Gastroesophageal sphincter (tissue), 4 donors: ENCODE data around the gene TBC1D22B. TPM values are rescaled to one million over a fixed set of nuclear protein-coding genes. Genes with fewer than 3 reads are reported as not detected.
A peak's percentile ranks its signal among the peaks of the same experiment; 100 is the strongest.

ENCODE experiments used
- ATAC-seq: fragments of 150-250 bp; one replicate; pipeline ENCODE4 v1.9.1; 2016; ENCODE audit warnings: mild to moderate bottlenecking, moderate library complexity
- H3K27ac ChIP-seq, 4 donors: fragments of 200-600 bp; sonication (generic) in 3 of 4; 1 replicate in 3 of 4; 2 replicates in 1 of 4; pipeline ENCODE4 v1.5.1; 2016 to 2019
- H3K27me3 ChIP-seq: fragments of 200-600 bp; sonication (generic); one replicate; pipeline ENCODE4 v1.5.1; 2019
- H3K36me3 ChIP-seq, 2 donors: fragments of 200-600 bp; sonication (generic); one replicate each; pipeline ENCODE4 v1.5.1; 2019; ENCODE audit warnings: control low read depth in 1 of 2
- H3K4me1 ChIP-seq, 3 donors: fragments of 200-600 bp; sonication (generic); 1 replicate in 2 of 3; 2 replicates in 1 of 3; pipeline ENCODE4 v1.5.1; 2016 to 2019; ENCODE audit warnings: control low read depth in 2 of 3
- H3K4me3 ChIP-seq, 2 donors: fragments of 200-600 bp; sonication (generic); one replicate each; pipeline ENCODE4 v1.5.1; 2019; ENCODE audit warnings: mild to moderate bottlenecking in 1 of 2, moderate library complexity in 1 of 2
- H3K9me3 ChIP-seq, 3 donors: fragments of 200-600 bp; sonication (generic); one replicate each; pipeline ENCODE4 v1.5.1; 2017 to 2019; ENCODE audit warnings: control low read depth in 2 of 3
- CTCF ChIP-seq, 4 experiments: fragments of 200-600 bp in 2 of 4; fragments of 450-650 bp in 2 of 4; sonication (generic) in 1 of 4; IDR thresholded peaks; one replicate each; pipeline ENCODE4 v1.5.1; 2017 to 2019; ENCODE audit warnings: antibody characterized with exemption in 4 of 4, mild to moderate bottlenecking in 2 of 4, moderate library complexity in 2 of 4
- EP300 ChIP-seq: sonication (generic); formaldehyde crosslinking; IDR thresholded peaks from one replicate; pipeline ENCODE4 v1.6.1; 2017; ENCODE audit warnings: antibody characterized with exemption, mild to moderate bottlenecking
- POLR2A ChIP-seq, 2 donors: fragments of 450-650 bp; IDR thresholded peaks; one replicate each; pipeline ENCODE4 v1.6.1; 2017; ENCODE audit warnings: antibody characterized with exemption in 2 of 2, mild to moderate bottlenecking in 2 of 2, moderate library complexity in 1 of 2
- POLR2AphosphoS5 ChIP-seq: sonication (generic); formaldehyde crosslinking; IDR thresholded peaks from one replicate; pipeline ENCODE4 v1.6.1; 2017; ENCODE audit warnings: antibody characterized with exemption
- WGBS, 2 donors: methylation state at CpG; one replicate each; pipeline ENCODE4 v1.1.5; 2018; ENCODE audit warnings: low coverage in 1 of 2; 5-methylcytosine and 5-hydroxymethylcytosine counted together
- total RNA-seq, 4 donors: library from RNA; depleted of rRNA; stranded (reverse); fragments of >200 nt; gene quantifications; one replicate each; pipeline ENCODE4 v1.1.0, GENCODE V29; 2016

The TBC1D22B gene
- total RNA-seq, 4 donors from 2014 or later = 5.0 to 9.2 (median 8.3) TPM

- Histone ChIP-seq H3K4me3 (no peak overlapping the region), H3K27me3 (no peaks in the 10 kb centered on the region), H3K27ac (peak overlapping the region in 2 of 4 donors; percentile 59 to 69), H3K4me1 (peaks cover 0 to 20% (median 6%) of the 10 kb centered on the region in 3 donors), H3K9me3 (no peaks in the 10 kb centered on the region), H3K36me3 (peaks cover 0 to 46% of the 10 kb centered on the region in 2 donors)
- no peak for ATAC-seq
- TF ChIP-seq POLR2AphosphoS5 = no peak
- TF ChIP-seq POLR2A (IDR thresholded peaks at IDR 0.05) = no peak
- no peak for TF ChIP-seq CTCF (IDR thresholded peaks at IDR 0.05)
- no peak for TF ChIP-seq EP300
- WGBS, 2 donors = 60 to 100% methylated on average over 1 of the region's 1 CpG
Measured at GRCh38 chr6:37309046-37309445, 51.5 kb downstream of the TBC1D22B start.

DNA sequence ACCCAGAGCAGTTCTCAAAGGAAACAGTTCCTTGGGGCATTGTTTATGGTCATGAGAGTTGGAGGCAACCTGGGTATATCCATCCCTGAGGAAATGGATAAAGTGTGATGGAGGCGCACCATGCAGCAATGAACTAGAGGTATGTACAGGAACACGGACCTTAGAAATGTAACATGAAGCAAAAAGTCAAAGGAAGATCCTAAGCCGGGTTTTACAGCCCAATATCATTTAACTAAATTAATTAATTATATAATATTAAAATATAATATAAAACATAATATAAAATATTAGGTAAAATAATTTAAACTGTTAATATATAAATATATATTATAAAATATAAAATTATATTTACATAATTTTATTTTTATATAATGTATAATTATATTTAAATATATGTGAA lies 52.1 kb downstream of the TBC1D22B start:
- no peaks in the 10 kb centered on the region for H3K27me3 ChIP-seq
- TF ChIP-seq CTCF (IDR thresholded peaks at IDR 0.05) = no peak
- no peak for TF ChIP-seq EP300
- no peak for TF ChIP-seq POLR2A (IDR thresholded peaks at IDR 0.05)
- TF ChIP-seq POLR2AphosphoS5 = no peak
- H3K9me3 ChIP-seq = no peaks in the 10 kb centered on the region
- H3K4me1 ChIP-seq = peaks cover 0 to 20% (median 6%) of the 10 kb centered on the region in 3 donors
- ATAC-seq = no peak
- WGBS, 2 donors = 60 to 69% methylated on average over 3 of the region's 3 CpGs
- peaks cover 0 to 46% of the 10 kb centered on the region in 2 donors for H3K36me3 ChIP-seq
- no peak overlapping the region for H3K27ac ChIP-seq
- no peak overlapping the region for H3K4me3 ChIP-seq

DNA sequence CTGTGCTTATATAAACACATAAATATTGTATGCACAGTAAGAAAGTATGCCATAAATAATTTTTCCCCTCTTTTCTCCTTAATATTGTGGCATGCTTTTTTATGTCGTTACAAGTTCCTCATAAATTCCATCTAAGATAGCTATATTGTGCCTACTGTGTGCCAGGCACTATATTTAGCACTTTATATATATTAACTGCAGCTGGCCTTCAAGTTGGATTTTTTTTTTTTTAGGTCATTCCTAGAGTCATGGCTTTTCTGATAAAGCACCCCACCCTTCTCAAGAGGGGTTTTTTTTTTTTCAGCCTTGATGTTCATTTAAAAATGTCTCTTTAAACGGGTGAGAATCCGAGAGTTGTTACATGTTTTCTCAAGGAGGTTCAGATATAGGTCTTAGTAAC lies 53.4 kb downstream of the TBC1D22B start:
- H3K27me3 ChIP-seq = no peaks in the 10 kb centered on the region

DNA sequence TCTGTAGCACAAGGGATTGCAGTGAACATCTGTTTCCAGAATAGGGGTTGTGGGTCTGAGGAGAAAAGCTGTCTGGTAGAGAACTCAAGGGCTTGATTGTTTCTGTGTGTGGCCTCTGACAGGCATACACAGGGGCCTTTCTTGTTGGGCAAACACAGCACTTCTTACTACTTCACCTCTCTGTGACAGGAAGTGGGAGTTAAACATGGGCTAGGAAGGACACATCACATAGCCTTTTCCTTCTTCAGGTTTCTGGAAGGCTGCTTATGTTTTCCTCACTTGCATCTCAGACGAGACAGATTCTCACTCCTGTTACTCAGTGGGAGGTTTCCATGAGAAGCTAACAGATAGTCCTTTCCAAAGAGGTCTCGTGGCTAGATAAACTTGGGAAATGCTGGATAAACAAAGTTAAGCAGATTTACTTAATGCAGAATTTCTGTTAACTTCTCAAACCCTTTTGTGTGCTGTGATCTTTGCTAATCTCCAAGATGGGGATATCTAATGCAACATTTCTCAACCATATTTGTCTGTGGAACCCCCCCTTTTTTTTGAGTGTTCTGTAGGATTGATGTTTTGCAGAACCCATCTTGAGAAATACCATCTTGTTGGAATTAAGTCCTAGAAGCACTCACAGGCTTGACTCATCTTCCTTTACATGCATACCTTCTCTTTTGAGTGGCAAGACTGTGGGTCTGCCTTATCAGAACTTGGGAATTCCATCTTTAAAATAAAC lies 54.3 kb downstream of the TBC1D22B start:
- Histone ChIP-seq H3K27ac (no peak overlapping the region), H3K36me3 (peaks cover 0 to 50% of the 10 kb centered on the region in 2 donors), H3K9me3 (no peaks in the 10 kb centered on the region), H3K4me3 (no peak overlapping the region), H3K4me1 (peaks cover 0 to 20% (median 6%) of the 10 kb centered on the region in 3 donors), H3K27me3 (no peaks in the 10 kb centered on the region)
- ATAC-seq = no peak
- TF ChIP-seq CTCF (IDR thresholded peaks at IDR 0.05) = no peak
- TF ChIP-seq POLR2AphosphoS5 = no peak
- TF ChIP-seq POLR2A (IDR thresholded peaks at IDR 0.05) = no peak
- no peak for TF ChIP-seq EP300
- WGBS, 2 donors = 72 to 76% methylated on average over 2 of the region's 2 CpGs

More for the DNA sequence above, 53.4 kb downstream of the TBC1D22B start:
- Histone ChIP-seq H3K36me3 (peaks cover 0 to 49% of the 10 kb centered on the region in 2 donors), H3K4me1 (peaks cover 0 to 20% (median 6%) of the 10 kb centered on the region in 3 donors), H3K9me3 (no peaks in the 10 kb centered on the region), H3K27ac (no peak overlapping the region), H3K4me3 (no peak overlapping the region)
- TF ChIP-seq EP300 = no peak
- TF ChIP-seq POLR2AphosphoS5 = no peak
- TF ChIP-seq POLR2A (IDR thresholded peaks at IDR 0.05) = no peak
- TF ChIP-seq CTCF (IDR thresholded peaks at IDR 0.05) = no peak
- WGBS, 2 donors = 77 to 94% methylated on average over 1 to 3 of the region's 3 CpGs
- no peak for ATAC-seq
